IMR-90 (cell line): ENCODE data around the gene ARL4A. TPM values are rescaled to one million over a fixed set of nuclear protein-coding genes. Genes with fewer than 3 reads are reported as not detected.

Experiments used
- ATAC-seq: fragments of 200-7000 bp; cut with Tn5 transposase; 2 replicates; pipeline ENCODE4 v1.9.1; 2020; ENCODE audit warnings: low read depth, mild to moderate bottlenecking, moderate library complexity
- BruUV-seq: library from RNA; stranded (reverse); fragments of 400-500 nt; replicated peaks from 2 replicates; lab custom pipeline; 2021; lab: Mats Ljungman, UMichigan
- CTCF ChIA-PET: fragments of 300-600 bp; formaldehyde crosslinking; extraction: SDS; loops from one replicate; lab custom pipeline; 2021; ENCODE audit warnings: antibody characterized with exemption; lab: Yijun Ruan, JAX
- POLR2A ChIA-PET: fragments of 300-600 bp; sonication (Branson Sonifier 250); formaldehyde crosslinking; loops from one replicate; lab custom pipeline; 2022; ENCODE audit warnings: antibody characterized with exemption; ENCODE audit not compliant: unreplicated experiment; lab: Charles Lee
- DNase-seq: peaks from one replicate; pipeline ENCODE4 v3.0.0; 2013
- H2AFZ ChIP-seq: replicated peaks from 2 replicates; pipeline ENCODE3; 2013; ENCODE audit warnings: low read length, mild to moderate bottlenecking; ENCODE audit not compliant: poor library complexity
- H2AK5ac ChIP-seq: 2 replicates; pipeline ENCODE4 v1.6.1; 2013; ENCODE audit warnings: low read depth, low read length, inconsistent platforms
- H2AK9ac ChIP-seq: replicated peaks from 2 replicates; pipeline ENCODE3; 2013; ENCODE audit warnings: mild to moderate bottlenecking, low read depth, low read length, moderate library complexity; ENCODE audit not compliant: poor library complexity
- H2BK120ac ChIP-seq: 2 replicates; pipeline ENCODE4 v1.6.1; 2013; ENCODE audit warnings: low read depth, low read length, inconsistent platforms
- H2BK15ac ChIP-seq: 3 replicates; pipeline ENCODE4 v1.6.1; 2013; ENCODE audit warnings: low read depth, low read length, inconsistent platforms
- H2BK20ac ChIP-seq: 2 replicates; pipeline ENCODE4 v1.6.1; 2013; ENCODE audit warnings: low read depth, mild to moderate bottlenecking, inconsistent platforms, low read length, moderate library complexity
- H2BK5ac ChIP-seq: 2 replicates; pipeline ENCODE4 v1.6.1; 2013; ENCODE audit warnings: mild to moderate bottlenecking, low read depth, low read length, inconsistent platforms; ENCODE audit not compliant: poor library complexity, severe bottlenecking
- H3K14ac ChIP-seq: replicated peaks from 2 replicates; pipeline ENCODE4 v1.6.1; 2013; ENCODE audit warnings: low read depth, low read length, inconsistent platforms
- H3K18ac ChIP-seq: 2 replicates; pipeline ENCODE4 v1.6.1; 2013; ENCODE audit warnings: low read depth, low read length, control low read depth
- H3K23ac ChIP-seq: 2 replicates; pipeline ENCODE4 v1.6.1; 2013; ENCODE audit warnings: low read depth, low read length, inconsistent platforms
- H3K27ac ChIP-seq: 2 replicates; pipeline ENCODE4 v1.5.1; 2013; ENCODE audit warnings: mild to moderate bottlenecking, control low read depth, low read length; ENCODE audit not compliant: insufficient read depth
- H3K27me3 ChIP-seq: 2 replicates; pipeline ENCODE4 v1.6.1; 2013; ENCODE audit warnings: low read length; ENCODE audit not compliant: control insufficient read depth, insufficient read depth
- H3K36me3 ChIP-seq: 2 replicates; pipeline ENCODE4 v1.6.1; 2013; ENCODE audit warnings: low read length, mixed read lengths; ENCODE audit not compliant: control insufficient read depth, insufficient read depth
- H3K4ac ChIP-seq: 2 replicates; pipeline ENCODE4 v1.6.1; 2013; ENCODE audit warnings: low read depth, low read length, inconsistent platforms
- H3K4me1 ChIP-seq: 2 replicates; pipeline ENCODE4 v1.6.1; 2013; ENCODE audit warnings: low read length, mixed read lengths; ENCODE audit not compliant: control insufficient read depth, insufficient read depth
- H3K4me2 ChIP-seq: 2 replicates; pipeline ENCODE4 v1.6.1; 2013; ENCODE audit warnings: low read depth, mild to moderate bottlenecking, control low read depth, low read length, moderate library complexity
- H3K4me3 ChIP-seq: 2 replicates; pipeline ENCODE4 v1.5.1; 2013; ENCODE audit warnings: low read depth, mild to moderate bottlenecking, control low read depth, low read length, moderate library complexity; ENCODE audit not compliant: insufficient read depth
- H3K56ac ChIP-seq: 2 replicates; pipeline ENCODE4 v1.6.1; 2013; ENCODE audit warnings: low read length, inconsistent platforms; ENCODE audit not compliant: insufficient read depth; ENCODE audit errors: extremely low read depth
- H3K79me1 ChIP-seq, 2 experiments: 2 replicates each; pipeline ENCODE4 v1.6.1; 2013; ENCODE audit warnings: low read length in 2 of 2, inconsistent platforms in 1 of 2, low read depth in 1 of 2
- H3K9ac ChIP-seq: 2 replicates; pipeline ENCODE4 v1.6.1; 2013; ENCODE audit warnings: low read depth, low read length, control low read depth
- H3K9me1 ChIP-seq: 2 replicates; pipeline ENCODE4 v1.6.1; 2013; ENCODE audit warnings: low read length, inconsistent platforms; ENCODE audit not compliant: insufficient read depth
- H3K9me3 ChIP-seq: 2 replicates; pipeline ENCODE4 v1.6.1; 2013; ENCODE audit warnings: low read length; ENCODE audit not compliant: control insufficient read depth, insufficient read depth
- H4K20me1 ChIP-seq: 2 replicates; pipeline ENCODE4 v1.6.1; 2013; ENCODE audit warnings: low read length, inconsistent platforms; ENCODE audit not compliant: insufficient read depth
- H4K5ac ChIP-seq: 2 replicates; pipeline ENCODE4 v1.6.1; 2013; ENCODE audit warnings: mild to moderate bottlenecking, low read depth, low read length, control low read depth
- H4K8ac ChIP-seq, 2 experiments: 2 replicates each; pipeline ENCODE4 v1.6.1; 2013; ENCODE audit warnings: low read depth in 2 of 2, low read length in 2 of 2, control low read depth in 1 of 2, inconsistent platforms in 1 of 2
- H4K91ac ChIP-seq: 2 replicates; pipeline ENCODE4 v1.6.1; 2013; ENCODE audit warnings: low read depth, low read length, inconsistent platforms; ENCODE audit not compliant: insufficient read depth
- BHLHE40 ChIP-seq: fragments of 150-350 bp; IDR thresholded peaks from 2 replicates; pipeline ENCODE4 v1.6.1; 2016; ENCODE audit warnings: mild to moderate bottlenecking, low read depth, low read length
- CEBPB ChIP-seq: IDR thresholded peaks from 2 replicates; pipeline ENCODE4 v1.6.1; 2012; ENCODE audit warnings: low read depth, low read length, improper control_type of control experiment
- CHD1 ChIP-seq: IDR thresholded peaks from 2 replicates; pipeline ENCODE4 v1.6.1; 2012; ENCODE audit warnings: low read depth, low read length, improper control_type of control experiment
- FOS ChIP-seq: fragments of 150-350 bp; IDR thresholded peaks from 2 replicates; pipeline ENCODE4 v1.6.1; 2016; ENCODE audit warnings: low read depth, low read length
- MAFK ChIP-seq: IDR thresholded peaks from 2 replicates; pipeline ENCODE4 v1.6.1; 2012; ENCODE audit warnings: low read depth, low read length, improper control_type of control experiment
- MAZ ChIP-seq: IDR thresholded peaks from 2 replicates; pipeline ENCODE4 v1.6.1; 2012; ENCODE audit warnings: low read depth, mild to moderate bottlenecking, low read length, improper control_type of control experiment, moderate library complexity, borderline replicate concordance
- MXI1 ChIP-seq: IDR thresholded peaks from 2 replicates; pipeline ENCODE4 v1.6.1; 2012; ENCODE audit warnings: low read depth, mild to moderate bottlenecking, low read length, moderate library complexity, borderline replicate concordance
- NFE2L2 ChIP-seq: fragments of 150-350 bp; IDR thresholded peaks from 2 replicates; pipeline ENCODE4 v1.6.1; 2016; ENCODE audit warnings: low read depth, mild to moderate bottlenecking, low read length
- POLR2A ChIP-seq: IDR thresholded peaks from 2 replicates; pipeline ENCODE4 v1.6.1; 2012; ENCODE audit warnings: mild to moderate bottlenecking, low read depth, low read length
- RAD21 ChIP-seq: IDR thresholded peaks from 2 replicates; pipeline ENCODE4 v1.6.1; 2012; ENCODE audit warnings: low read length, improper control_type of control experiment
- RCOR1 ChIP-seq: IDR thresholded peaks from 2 replicates; pipeline ENCODE4 v1.6.1; 2012; ENCODE audit warnings: mild to moderate bottlenecking, low read length, improper control_type of control experiment; ENCODE audit not compliant: insufficient replicate concordance
- RFX5 ChIP-seq: IDR thresholded peaks from 2 replicates; pipeline ENCODE4 v1.8.0; 2012; ENCODE audit warnings: low read depth, mild to moderate bottlenecking, low read length, moderate library complexity
- SMC3 ChIP-seq: fragments of 150-350 bp; IDR thresholded peaks from 2 replicates; pipeline ENCODE4 v1.6.1; 2016; ENCODE audit warnings: low read depth, mild to moderate bottlenecking, antibody characterized with exemption, low read length, moderate library complexity
- WGBS, 2 experiments: methylation state at CpG; one replicate each; pipeline versions ENCODE4 v1.1.5 to v1.1.7; 2013; ENCODE audit warnings: missing lambda C conversion rate in 2 of 2; ENCODE audit not compliant: insufficient read length in 1 of 2; ENCODE audit errors: extremely low coverage in 2 of 2; 5-methylcytosine and 5-hydroxymethylcytosine counted together
- dilution Hi-C: fragments of 300-500 bp; cut with HindIII; formaldehyde crosslinking; loops from one replicate; pipeline ENCODE4 v1.14.3; 2018; ENCODE audit warnings: low sequenced_read_pairs; ENCODE audit not compliant: unreplicated experiment
- in situ Hi-C: fragments of 300-500 bp; cut with MboI; formaldehyde crosslinking; loops from 3 replicates; pipeline ENCODE4 v1.14.3; 2019; ENCODE audit warnings: low sequenced_read_pairs, inconsistent platforms, mixed read lengths
- intact Hi-C: fragments of 100-400 bp; cut with micrococcal nuclease; formaldehyde crosslinking; loops from 2 replicates; pipeline ENCODE4 v1.10.0; 2022
- polyA plus RNA-seq, 3 experiments: library from polyadenylated mRNA; depleted of rRNA; stranded (reverse); fragments of >200 nt; gene quantifications; 2 replicates each; pipeline ENCODE4 v1.2.3, GENCODE V29; 2012; ENCODE audit warnings: low replicate concordance in 1 of 3
- total RNA-seq: library from RNA; depleted of rRNA; stranded (reverse); fragments of >200 nt; gene quantifications from 2 replicates; pipeline ENCODE4 v1.2.3, GENCODE V29; 2012
- TF ChIP-seq, protein P1 (sequence below): fragments of 150-350 bp; IDR thresholded peaks from 2 replicates; pipeline ENCODE4 v1.6.1; 2016; ENCODE audit warnings: low read depth, mild to moderate bottlenecking, low read length, moderate library complexity, borderline replicate concordance
- TF ChIP-seq, protein P2 (sequence below): conservative IDR thresholded peaks from 2 replicates; pipeline ENCODE4 v1.5.1; 2012; ENCODE audit warnings: mild to moderate bottlenecking, low read depth, low read length, improper control_type of control experiment
- TF ChIP-seq, protein P3 (sequence below): fragments of 150-350 bp; IDR thresholded peaks from 2 replicates; pipeline ENCODE4 v1.6.1; 2017; ENCODE audit warnings: mild to moderate bottlenecking, antibody characterized with exemption, low read length, low read depth

Gene ARL4A
- total and polyA plus RNA-seq, 2 of the 4 experiments (the other 2 are of a cell fraction), result 13.7 to 22.4 TPM

DNA sequence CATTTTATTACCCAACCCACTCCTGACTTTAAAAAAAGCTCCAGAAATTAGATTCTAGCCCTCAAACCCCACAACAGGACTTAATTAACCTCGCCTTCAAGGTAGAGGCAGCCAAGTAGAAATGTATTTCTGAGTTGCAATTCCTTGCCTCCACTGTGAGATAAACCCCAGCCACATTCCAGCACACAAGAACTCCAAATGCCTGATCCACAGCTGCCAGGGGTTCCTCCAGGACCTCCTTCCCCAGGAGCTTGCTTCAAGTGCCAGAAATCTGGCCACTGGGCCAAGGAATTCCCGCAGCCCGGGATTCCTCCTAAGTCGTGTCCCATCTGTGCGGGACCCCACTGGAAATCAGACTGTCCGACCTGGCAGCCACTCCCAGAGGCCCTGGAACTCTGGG lies 25.9 kb upstream of the ARL4A start:
- H3K36me3 ChIP-seq, result no peaks in the 10 kb centered on the region
- no peak overlapping the region for H3K56ac ChIP-seq
- no peaks in the 10 kb centered on the region for H3K79me1 ChIP-seq
- peak overlapping the region; percentile 66; the same call in 1 of the 2 replicates for H4K91ac ChIP-seq
- no peak for TF ChIP-seq FOS
- no peak for TF ChIP-seq MXI1
- no peak for TF ChIP-seq NFE2L2
- no peak for TF ChIP-seq BHLHE40
- TF ChIP-seq, protein P1, sequence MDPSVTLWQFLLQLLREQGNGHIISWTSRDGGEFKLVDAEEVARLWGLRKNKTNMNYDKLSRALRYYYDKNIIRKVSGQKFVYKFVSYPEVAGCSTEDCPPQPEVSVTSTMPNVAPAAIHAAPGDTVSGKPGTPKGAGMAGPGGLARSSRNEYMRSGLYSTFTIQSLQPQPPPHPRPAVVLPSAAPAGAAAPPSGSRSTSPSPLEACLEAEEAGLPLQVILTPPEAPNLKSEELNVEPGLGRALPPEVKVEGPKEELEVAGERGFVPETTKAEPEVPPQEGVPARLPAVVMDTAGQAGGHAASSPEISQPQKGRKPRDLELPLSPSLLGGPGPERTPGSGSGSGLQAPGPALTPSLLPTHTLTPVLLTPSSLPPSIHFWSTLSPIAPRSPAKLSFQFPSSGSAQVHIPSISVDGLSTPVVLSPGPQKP, result no peak
- no peak for TF ChIP-seq POLR2A
- TF ChIP-seq CEBPB, result no peak
- no peak for TF ChIP-seq MAFK
- TF ChIP-seq CHD1, result no peak
- no peak for TF ChIP-seq MAZ
- TF ChIP-seq RCOR1, result no peak
- TF ChIP-seq, protein P2, sequence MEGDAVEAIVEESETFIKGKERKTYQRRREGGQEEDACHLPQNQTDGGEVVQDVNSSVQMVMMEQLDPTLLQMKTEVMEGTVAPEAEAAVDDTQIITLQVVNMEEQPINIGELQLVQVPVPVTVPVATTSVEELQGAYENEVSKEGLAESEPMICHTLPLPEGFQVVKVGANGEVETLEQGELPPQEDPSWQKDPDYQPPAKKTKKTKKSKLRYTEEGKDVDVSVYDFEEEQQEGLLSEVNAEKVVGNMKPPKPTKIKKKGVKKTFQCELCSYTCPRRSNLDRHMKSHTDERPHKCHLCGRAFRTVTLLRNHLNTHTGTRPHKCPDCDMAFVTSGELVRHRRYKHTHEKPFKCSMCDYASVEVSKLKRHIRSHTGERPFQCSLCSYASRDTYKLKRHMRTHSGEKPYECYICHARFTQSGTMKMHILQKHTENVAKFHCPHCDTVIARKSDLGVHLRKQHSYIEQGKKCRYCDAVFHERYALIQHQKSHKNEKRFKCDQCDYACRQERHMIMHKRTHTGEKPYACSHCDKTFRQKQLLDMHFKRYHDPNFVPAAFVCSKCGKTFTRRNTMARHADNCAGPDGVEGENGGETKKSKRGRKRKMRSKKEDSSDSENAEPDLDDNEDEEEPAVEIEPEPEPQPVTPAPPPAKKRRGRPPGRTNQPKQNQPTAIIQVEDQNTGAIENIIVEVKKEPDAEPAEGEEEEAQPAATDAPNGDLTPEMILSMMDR, result no peak
- TF ChIP-seq SMC3, result no peak
- no peak for TF ChIP-seq RFX5
- no peak for TF ChIP-seq RAD21
- TF ChIP-seq, protein P3, sequence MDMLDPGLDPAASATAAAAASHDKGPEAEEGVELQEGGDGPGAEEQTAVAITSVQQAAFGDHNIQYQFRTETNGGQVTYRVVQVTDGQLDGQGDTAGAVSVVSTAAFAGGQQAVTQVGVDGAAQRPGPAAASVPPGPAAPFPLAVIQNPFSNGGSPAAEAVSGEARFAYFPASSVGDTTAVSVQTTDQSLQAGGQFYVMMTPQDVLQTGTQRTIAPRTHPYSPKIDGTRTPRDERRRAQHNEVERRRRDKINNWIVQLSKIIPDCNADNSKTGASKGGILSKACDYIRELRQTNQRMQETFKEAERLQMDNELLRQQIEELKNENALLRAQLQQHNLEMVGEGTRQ, result no peak
- no peak overlapping the region for H2AFZ ChIP-seq
- no CpG with 5 or more reads among the region's 6 CpGs for WGBS, 2 experiments
- no peaks in the 10 kb centered on the region for H3K9me3 ChIP-seq
- no peaks in the 10 kb centered on the region for H3K27me3 ChIP-seq
- H4K8ac ChIP-seq, result 0 out of 4 replicates have a peak overlapping the region, but pooled peaks of 1 of the 2 experiments have one; percentile 33
- dilution Hi-C loops, result no loop called here
- peak overlapping the region; percentile 83 for H3K4ac ChIP-seq
- peaks cover 2% of the 10 kb centered on the region; the same call in 1 of the 2 replicates for H3K4me1 ChIP-seq
- H3K4me2 ChIP-seq, result no peak overlapping the region
- CTCF ChIA-PET, result no interaction called here
- no TSS peak for BruUV-seq
- H2AK5ac ChIP-seq, result no peak overlapping the region
- H3K23ac ChIP-seq, result no peak overlapping the region
- no peak overlapping the region for H3K27ac ChIP-seq
- POLR2A ChIA-PET, result no interaction called here
- H4K20me1 ChIP-seq, result no peaks in the 10 kb centered on the region
- H2BK15ac ChIP-seq, result no peak overlapping the region; the same call in 2 of the 3 replicates
- no peak overlapping the region for H2AK9ac ChIP-seq
- peak overlapping the region; percentile 33 for H2BK5ac ChIP-seq
- H3K18ac ChIP-seq, result no peak overlapping the region
- H3K9me1 ChIP-seq, result no peaks in the 10 kb centered on the region; the same call in 1 of the 2 replicates
- in situ Hi-C loops, result loop anchor here (25.0 kb wide), 1 partner anchor 1326 kb away; the partner anchor contains the start of gene ETV1
- DNase-seq, result no peak
- no peak overlapping the region for H3K9ac ChIP-seq
- H2BK120ac ChIP-seq, result peak overlapping the region; percentile 91
- intact Hi-C loops, result no loop called here
- no peak overlapping the region for H4K5ac ChIP-seq
- H3K4me3 ChIP-seq, result no peak overlapping the region
- H2BK20ac ChIP-seq, result peak overlapping the region; percentile 91
- no peak for ATAC-seq
- H3K14ac ChIP-seq, result no peak overlapping the region
